Measurements from ENCODE around the gene NLK.

GRCh38 chr17:28219771-28220170 is 177.3 kb downstream of the NLK start:
- TF ChIP-seq CTCF (conservative IDR thresholded peaks at IDR 0.05; ENCODE audit: low read length) (no peak), EZH2phosphoT487 (IDR thresholded peaks at IDR 0.05; ENCODE audit: borderline replicate concordance) (no peak)

Data from Loucy (cell line).